Skeletal muscle tissue (tissue), 4 donors: ENCODE results near the gene RHOT1. TPM values are rescaled to one million over a fixed set of nuclear protein-coding genes. Genes with fewer than 3 reads are reported as not detected.
A peak's percentile ranks its signal among the peaks of the same experiment; 100 is the strongest.
"Not testable (repeated sequence)": the region's sequence is repeated elsewhere in the genome, so short reads cannot be mapped to it uniquely, and the experiment has no call there.

ENCODE experiments used
- H3K27ac ChIP-seq: one replicate; pipeline ENCODE4 v1.7.0; 2013; ENCODE audit warnings: mild to moderate bottlenecking, low read depth, low read length, inconsistent platforms
- H3K27me3 ChIP-seq, 3 donors: one replicate each; pipeline ENCODE4 v1.7.0; 2013; ENCODE audit warnings: low read length in 3 of 3; ENCODE audit not compliant: control insufficient read depth in 3 of 3, insufficient read depth in 3 of 3
- H3K36me3 ChIP-seq, 3 donors: one replicate each; pipeline ENCODE4 v1.7.0; 2013; ENCODE audit warnings: low read length in 3 of 3; ENCODE audit not compliant: control insufficient read depth in 3 of 3, insufficient read depth in 3 of 3
- H3K4me1 ChIP-seq, 3 donors: one replicate each; pipeline ENCODE4 v1.7.0; 2013; ENCODE audit warnings: low read length in 3 of 3, mild to moderate bottlenecking in 3 of 3; ENCODE audit not compliant: control insufficient read depth in 3 of 3, insufficient read depth in 3 of 3
- H3K4me3 ChIP-seq, 3 donors: one replicate each; pipeline ENCODE4 v1.7.0; 2013; ENCODE audit warnings: low read length in 3 of 3
- H3K9ac ChIP-seq, 3 donors: one replicate each; pipeline ENCODE4 v1.7.0; 2013; ENCODE audit warnings: low read length in 3 of 3, mild to moderate bottlenecking in 3 of 3, moderate library complexity in 2 of 3, low read depth in 1 of 3
- H3K9me3 ChIP-seq, 3 donors: one replicate each; pipeline ENCODE4 v1.7.0; 2013; ENCODE audit warnings: low read length in 3 of 3; ENCODE audit not compliant: control insufficient read depth in 3 of 3
- total RNA-seq: library from RNA; depleted of rRNA; stranded (reverse); fragments of >200 nt; gene quantifications from one replicate; pipeline ENCODE4 v1.2.3, GENCODE V29; 2014
- donor health status: Osteomylitis.

RHOT1 gene
- total RNA-seq, 1 donor from 2014 or later, result 51.1 TPM

DNA sequence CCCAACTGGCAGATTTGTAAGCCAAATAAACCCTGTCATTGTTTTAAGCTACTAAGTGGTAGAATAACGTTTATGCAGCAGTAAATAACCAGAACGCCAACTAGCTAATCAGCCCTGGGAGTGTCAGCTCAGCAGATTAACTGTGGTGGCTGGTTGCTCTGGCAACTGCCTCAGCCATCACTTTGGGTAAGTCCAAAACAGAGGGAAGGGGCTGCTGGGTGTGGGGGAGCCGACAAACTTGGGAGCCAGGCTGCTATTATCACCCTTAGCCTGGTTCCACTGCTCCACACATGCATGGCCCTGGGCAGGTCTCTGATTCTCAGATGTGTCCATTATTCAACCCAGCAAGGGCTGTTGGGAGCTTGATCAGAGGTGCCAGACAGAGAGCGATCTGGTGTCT is 22.2 kb upstream of the RHOT1 start:
- no peaks in the 10 kb centered on the region for H3K9me3 ChIP-seq
- peaks cover 5 to 9% (median 6%) of the 10 kb centered on the region in 3 donors for H3K27me3 ChIP-seq

DNA sequence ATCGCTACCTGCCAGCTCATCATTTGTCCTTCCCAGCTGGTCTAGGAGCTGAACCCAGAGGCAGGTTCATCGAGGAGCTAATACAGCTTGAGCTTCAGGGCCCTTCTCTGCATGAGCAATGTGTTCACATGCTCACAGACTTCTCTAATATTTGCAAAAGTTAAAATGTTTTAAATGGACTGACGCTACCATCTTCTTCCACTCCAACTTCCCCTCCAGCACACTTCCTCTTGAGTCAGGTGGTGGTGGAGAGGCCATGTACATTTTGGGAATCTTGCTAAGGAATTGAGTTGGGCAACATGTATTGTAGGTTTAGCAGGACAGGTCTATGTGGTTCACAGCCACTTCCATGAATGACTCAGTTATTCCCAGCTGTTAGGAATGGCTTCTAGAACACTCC is 21.6 kb upstream of the RHOT1 start:
- H3K9me3 ChIP-seq, result no peaks in the 10 kb centered on the region
- H3K4me3 ChIP-seq, result no peak overlapping the region
- peaks cover 5 to 9% (median 6%) of the 10 kb centered on the region in 3 donors for H3K27me3 ChIP-seq
- no peak overlapping the region for H3K27ac ChIP-seq
- H3K9ac ChIP-seq, result no peak overlapping the region
- H3K4me1 ChIP-seq, result peaks cover 0 to 4% (median 0%) of the 10 kb centered on the region in 3 donors
- no peaks in the 10 kb centered on the region for H3K36me3 ChIP-seq

More for the DNA sequence above, 22.2 kb upstream of the RHOT1 start:
- Histone ChIP-seq H3K4me1 (peaks cover 0 to 4% (median 0%) of the 10 kb centered on the region in 3 donors), H3K36me3 (no peaks in the 10 kb centered on the region), H3K4me3 (no peak overlapping the region), H3K27ac (no peak overlapping the region), H3K9ac (no peak overlapping the region)

DNA sequence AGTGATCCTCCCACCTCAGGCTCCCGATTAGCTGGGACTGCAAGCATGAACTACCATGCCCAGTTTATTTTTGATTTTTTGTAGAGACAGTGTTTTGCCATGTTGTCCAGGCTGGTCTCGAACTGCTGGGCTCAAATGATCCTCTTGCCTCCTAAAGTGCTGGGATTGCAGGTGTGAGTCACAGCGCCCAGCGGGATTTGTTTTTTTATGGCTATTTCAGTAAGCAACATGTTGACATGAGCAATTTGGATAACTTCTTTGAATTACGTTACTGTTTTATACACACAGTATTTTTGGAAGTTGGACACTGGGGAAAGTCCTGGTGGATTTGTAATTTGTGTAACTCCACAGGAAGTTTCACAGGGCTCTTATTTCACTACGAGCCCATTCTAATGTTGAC is 18.5 kb upstream of the RHOT1 start:
- Histone ChIP-seq H3K4me1 (peaks cover 3 to 9% (median 9%) of the 10 kb centered on the region in 3 donors), H3K27me3 (no peaks in the 10 kb centered on the region), H3K36me3 (no peaks in the 10 kb centered on the region), H3K4me3 (no peak overlapping the region), H3K27ac (no peak overlapping the region), H3K9me3 (no peaks in the 10 kb centered on the region), H3K9ac (no peak overlapping the region)

DNA sequence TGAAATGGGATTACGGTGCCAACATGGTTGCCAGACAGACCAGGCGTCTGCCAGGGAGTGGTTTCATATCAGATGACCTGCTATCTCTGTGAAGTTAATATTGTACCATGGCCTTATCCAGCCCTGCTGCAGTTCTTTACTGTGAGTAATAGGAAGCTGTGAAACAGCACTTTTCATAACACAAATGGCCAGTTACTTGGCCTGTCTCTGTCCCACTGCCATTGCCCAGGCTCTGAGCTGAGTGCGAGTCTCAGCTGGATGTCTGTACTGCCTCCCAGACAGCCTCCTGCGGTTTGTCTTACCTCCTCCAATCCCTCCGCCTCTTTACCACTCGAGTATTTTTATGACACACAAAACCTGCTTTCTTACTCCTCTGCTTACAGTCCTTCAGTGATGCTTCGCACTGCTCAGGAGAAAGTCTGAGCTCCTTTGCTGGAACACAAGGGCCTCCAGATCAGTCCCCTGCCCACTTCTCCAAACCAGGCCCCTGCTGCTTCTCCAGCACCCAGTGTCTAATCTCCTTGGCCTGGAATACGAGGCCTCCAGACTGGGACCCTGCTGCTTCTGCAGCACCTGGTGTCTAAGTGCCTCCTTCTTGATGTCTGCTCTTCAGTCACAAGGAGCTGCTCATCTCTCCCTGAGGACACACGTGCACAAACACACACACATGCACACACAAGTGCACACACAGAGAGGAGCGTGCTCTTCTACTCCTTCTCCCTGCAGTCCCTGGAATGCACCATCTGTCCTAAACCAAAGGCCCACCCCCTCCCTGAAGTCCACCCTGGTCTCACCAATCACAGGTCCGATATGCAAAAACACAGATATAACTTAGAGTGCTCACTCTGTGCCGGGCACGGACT is 17.1 kb upstream of the RHOT1 start:
- Histone ChIP-seq H3K4me3 (no peak overlapping the region), H3K4me1 (peaks cover 3 to 10% (median 9%) of the 10 kb centered on the region in 3 donors), H3K27me3 (no peaks in the 10 kb centered on the region), H3K36me3 (no peaks in the 10 kb centered on the region), H3K27ac (no peak overlapping the region), H3K9me3 (no peaks in the 10 kb centered on the region), H3K9ac (no peak overlapping the region)

DNA sequence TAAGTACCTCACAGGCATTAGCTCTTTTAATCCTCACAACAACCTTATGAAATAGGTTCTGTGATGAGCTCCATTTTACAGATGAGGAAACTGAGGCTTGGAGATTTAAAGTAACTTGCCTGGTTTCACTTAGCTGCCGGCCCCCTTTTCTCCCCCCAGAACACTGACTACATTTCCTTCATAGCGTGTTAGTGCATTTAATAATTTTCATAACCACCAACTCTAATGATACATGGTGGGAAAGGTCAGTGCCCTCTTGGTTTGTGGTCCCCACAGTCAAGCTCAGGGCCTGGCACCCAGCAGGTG is 16.5 kb upstream of the RHOT1 start:
- H3K4me3 ChIP-seq, result no peak overlapping the region

DNA sequence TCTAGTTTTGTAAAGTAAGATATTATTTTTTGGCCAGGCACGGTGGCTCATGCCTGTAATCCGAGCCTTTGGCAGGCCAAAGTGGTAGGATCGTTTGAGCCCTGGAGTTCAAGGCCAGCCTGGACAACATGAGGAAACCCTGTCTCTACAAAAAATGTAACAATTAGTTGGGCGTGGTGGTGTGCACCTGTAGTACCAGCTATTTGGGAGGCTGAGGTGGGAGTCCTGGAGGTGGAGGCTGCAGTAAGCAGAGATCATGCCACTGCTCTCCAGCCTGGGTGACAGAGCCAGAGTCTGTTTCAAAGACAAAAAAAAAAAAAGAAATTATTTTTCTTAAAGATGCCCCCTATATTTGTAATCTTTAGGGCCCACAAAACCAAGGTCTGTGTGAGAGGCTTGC is 16.0 kb upstream of the RHOT1 start:
- Histone ChIP-seq H3K9me3 (no peaks in the 10 kb centered on the region), H3K27ac (no peak overlapping the region), H3K9ac (no peak overlapping the region), H3K4me1 (peaks cover 3 to 10% (median 9%) of the 10 kb centered on the region in 3 donors), H3K27me3 (no peaks in the 10 kb centered on the region), H3K36me3 (no peaks in the 10 kb centered on the region), H3K4me3 (no peak overlapping the region)

More for the DNA sequence above, 16.5 kb upstream of the RHOT1 start:
- Histone ChIP-seq H3K27me3 (no peaks in the 10 kb centered on the region), H3K9ac (no peak overlapping the region), H3K4me1 (peaks cover 3 to 10% (median 9%) of the 10 kb centered on the region in 3 donors), H3K27ac (no peak overlapping the region), H3K36me3 (no peaks in the 10 kb centered on the region), H3K9me3 (no peaks in the 10 kb centered on the region)

DNA sequence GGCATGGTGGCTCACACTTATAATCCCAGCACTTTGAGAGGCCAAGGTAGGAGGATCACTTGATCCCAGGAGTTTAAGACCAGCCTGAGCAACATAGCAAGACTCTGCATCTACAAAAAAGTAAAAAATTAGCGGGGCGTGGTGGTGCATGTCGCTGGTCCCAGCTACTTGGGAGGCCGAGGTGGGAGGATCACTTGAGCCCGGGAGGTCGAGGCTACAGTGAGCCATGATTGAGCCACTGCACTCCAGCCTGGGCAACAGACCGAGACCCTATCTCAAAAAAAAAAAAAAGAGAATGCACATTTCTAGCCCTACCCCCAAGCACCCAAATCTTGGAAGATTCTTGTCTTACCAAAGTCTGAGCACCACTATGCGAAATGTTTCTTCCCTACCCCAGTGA is 15.6 kb upstream of the RHOT1 start:
- Histone ChIP-seq H3K27ac (peak overlapping the region; percentile 75), H3K4me1 (peaks cover 3 to 10% (median 9%) of the 10 kb centered on the region in 3 donors), H3K27me3 (no peaks in the 10 kb centered on the region), H3K9ac (peak overlapping the region in 1 of 3 donors; percentile 70), H3K9me3 (no peaks in the 10 kb centered on the region), H3K36me3 (no peaks in the 10 kb centered on the region), H3K4me3 (peak overlapping the region in 2 of 3 donors; percentile 78 to 83)

DNA sequence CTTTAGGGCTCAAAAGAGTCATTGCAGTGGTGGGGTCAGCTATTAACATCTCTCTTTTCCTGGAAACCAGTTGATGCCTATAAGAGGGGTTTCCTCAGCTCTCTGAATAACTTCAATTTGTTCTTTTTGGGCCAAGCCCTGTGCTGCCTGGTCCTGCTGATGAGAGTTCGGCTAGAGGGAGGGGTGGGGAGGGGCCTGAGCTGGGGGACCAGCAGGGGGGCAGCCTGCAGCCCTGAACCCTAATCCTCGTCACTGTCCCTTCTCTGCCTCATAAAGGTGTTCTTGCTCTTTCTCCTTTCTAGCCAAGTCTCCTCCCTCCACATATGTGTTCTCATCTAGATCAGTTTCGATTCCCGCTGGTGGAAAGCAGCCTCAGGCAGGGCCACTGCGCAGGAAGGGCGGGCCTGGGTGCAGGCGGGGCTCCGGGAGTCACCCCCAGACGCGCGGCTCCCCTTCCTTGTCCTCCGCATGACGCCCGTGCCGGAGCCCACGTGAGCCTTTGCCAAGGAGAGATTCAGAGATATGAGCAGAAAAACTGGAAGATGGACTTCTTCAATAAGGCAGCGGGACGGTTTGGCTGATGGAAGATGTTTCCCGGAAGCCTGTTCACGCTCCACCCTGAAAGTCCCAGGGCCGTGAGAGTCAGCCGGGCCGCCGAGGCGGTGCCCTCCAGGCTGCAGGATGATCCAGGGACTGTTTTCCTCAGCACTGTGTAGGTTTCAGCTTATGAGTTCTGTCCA is 15.0 kb upstream of the RHOT1 start:
- no peaks in the 10 kb centered on the region for H3K27me3 ChIP-seq

DNA sequence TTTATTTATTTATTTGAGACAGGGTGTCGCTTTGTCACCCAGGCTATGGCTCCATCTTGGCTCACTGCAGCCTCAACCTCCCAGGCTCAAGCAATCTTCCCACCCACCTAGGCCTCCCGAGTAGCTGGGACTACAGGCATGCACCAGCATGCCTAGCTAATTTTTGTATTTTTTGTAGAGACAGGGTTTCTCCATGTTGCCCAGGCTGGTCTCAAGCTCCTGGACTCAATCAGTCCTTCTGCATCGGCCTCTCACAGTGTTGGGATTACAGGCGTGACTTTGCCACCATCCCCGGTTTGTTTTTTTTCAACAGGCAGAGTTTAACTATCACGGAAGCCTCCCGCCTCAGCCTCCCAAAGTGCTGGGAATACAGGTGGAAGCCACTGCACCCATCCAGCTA is 13.8 kb upstream of the RHOT1 start:
- H3K4me1 ChIP-seq, H3K27ac ChIP-seq, H3K36me3 ChIP-seq, H3K9me3 ChIP-seq, H3K9ac ChIP-seq, H3K27me3 ChIP-seq: not testable (repeated sequence)
- H3K4me3 ChIP-seq, result peak overlapping the region in 2 of 3 donors; percentile 35 to 43

More for the DNA sequence above, 15.0 kb upstream of the RHOT1 start:
- Histone ChIP-seq H3K9ac (peak overlapping the region; percentile 70 to 87 (median 76)), H3K4me3 (peak overlapping the region; percentile 78 to 88 (median 83)), H3K4me1 (peaks cover 3 to 10% (median 9%) of the 10 kb centered on the region in 3 donors), H3K9me3 (no peaks in the 10 kb centered on the region), H3K27ac (peak overlapping the region; percentile 75), H3K36me3 (no peaks in the 10 kb centered on the region)

DNA sequence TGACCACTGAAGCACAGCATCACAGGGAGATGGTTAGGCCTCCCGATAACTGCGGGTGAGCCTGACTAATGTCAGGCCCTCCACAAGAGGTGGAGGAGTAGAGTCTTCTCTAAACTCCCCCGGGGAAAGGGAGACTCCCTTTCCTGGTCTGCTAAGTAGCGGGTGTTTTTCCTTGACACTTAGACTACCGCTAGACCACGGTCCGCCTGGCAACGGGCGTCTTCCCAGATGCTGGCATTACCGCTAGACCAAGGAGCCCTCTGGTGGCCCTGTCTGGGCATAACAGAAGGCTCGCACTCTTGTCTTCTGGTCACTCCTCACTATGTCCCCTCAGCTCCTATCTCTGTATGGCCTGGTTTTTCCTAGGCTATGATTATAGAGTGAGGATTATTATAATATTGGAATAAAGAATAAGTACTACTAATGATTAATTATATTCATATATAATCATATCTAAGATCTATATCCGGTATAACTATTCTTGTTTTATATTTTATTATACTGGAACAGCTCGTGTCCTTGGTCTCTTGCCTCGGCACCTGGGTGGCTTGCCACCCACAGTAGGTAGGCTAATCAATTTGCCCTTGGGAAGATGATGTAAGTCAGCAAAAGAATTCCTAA is 6.7 kb upstream of the RHOT1 start:
- H3K36me3 ChIP-seq, H3K27me3 ChIP-seq, H3K9ac ChIP-seq, H3K27ac ChIP-seq, H3K4me1 ChIP-seq, H3K9me3 ChIP-seq, H3K4me3 ChIP-seq: not testable (repeated sequence)
